ENCODE measurements around the gene ARRB2. TPM values are rescaled to one million over a fixed set of nuclear protein-coding genes. Genes with fewer than 3 reads are reported as not detected.

The ARRB2 gene
- total and polyA plus RNA-seq, 2 of the 8 experiments (the other 6 are each of a cell fraction or from before 2014, with no cell fraction given): 72.4 to 101 TPM

- Histone ChIP-seq H3K36me3 (ENCODE audit: control insufficient read depth in 2 of 4, insufficient read depth in 4 of 4, low read length in 3 of 4) (peaks cover 30 to 64% (median 59%) of the 10 kb centered on the region in 4 experiments), H2BK120ac (replicated peaks; ENCODE audit: low read depth, low read length) (no peak overlapping the region), H3K56ac (replicated peaks; ENCODE audit: insufficient read length, low read depth, low read length) (no peak overlapping the region), H3K27ac (ENCODE audit: low read depth, low read length) (no peak overlapping the region), H2BK5ac (ENCODE audit: low read depth, low read length) (no peak overlapping the region), H3K9ac (replicated peaks in 1 of 4; ENCODE audit: extremely low read depth in 1 of 4, low read depth in 3 of 4, low read length in 3 of 4) (no peak overlapping the region), H2BK12ac (ENCODE audit: low read depth, low read length) (no peak overlapping the region), H3K14ac (ENCODE audit: insufficient read length) (no peak overlapping the region), H2BK15ac (ENCODE audit: low read length) (no peak overlapping the region), H3K4me3 (ENCODE audit: extremely low read depth in 1 of 4, insufficient read depth in 2 of 4, low read depth in 3 of 4, low read length in 4 of 4) (no peak overlapping the region), H2BK20ac (ENCODE audit: low read length) (no peak overlapping the region), H3K23ac (ENCODE audit: insufficient read length) (no peak overlapping the region), H3K27me3 (replicated peaks in 1 of 4; ENCODE audit: control insufficient read depth in 3 of 4, extremely low read depth in 1 of 4, insufficient read depth in 3 of 4, low read length in 3 of 4) (no peaks in the 10 kb centered on the region), H3K18ac (ENCODE audit: extremely low read depth, low read length) (no peak overlapping the region), H3K4me1 (replicated peaks in 1 of 4; ENCODE audit: control insufficient read depth in 3 of 4, insufficient read depth in 4 of 4, low read length in 3 of 4) (peaks cover 0 to 3% (median 0%) of the 10 kb centered on the region in 4 experiments; a peak in 1 of 7 replicates), H2AK5ac (ENCODE audit: low read depth, low read length) (no peak overlapping the region), H3K4ac (replicated peaks; ENCODE audit: insufficient read length, low read depth, low read length) (no peak overlapping the region), H4K91ac (replicated peaks; ENCODE audit: insufficient read length, low read length) (no peak overlapping the region), H3K23me2 (ENCODE audit: low read depth, low read length) (no peaks in the 10 kb centered on the region), H4K5ac (ENCODE audit: insufficient read length, low read depth, low read length) (no peak overlapping the region), H4K20me1 (replicated peaks in 1 of 2; ENCODE audit: control insufficient read depth in 1 of 2, insufficient read depth in 2 of 2, low read length in 2 of 2) (peaks cover 5 to 16% of the 10 kb centered on the region in 2 experiments), H3K79me2 (ENCODE audit: control insufficient read depth in 1 of 2, insufficient read depth in 2 of 2, low read length in 2 of 2) (no peaks in the 10 kb centered on the region), H3K79me1 (ENCODE audit: low read depth, low read length) (no peaks in the 10 kb centered on the region), H3K4me2 (ENCODE audit: insufficient read depth in 1 of 2, low read depth in 2 of 2, low read length in 2 of 2) (no peak overlapping the region), H2AFZ (ENCODE audit: low read length) (no peak overlapping the region), H4K8ac (ENCODE audit: extremely low read depth, insufficient read depth, low read length) (no peak overlapping the region), H3K9me3 (ENCODE audit: insufficient read depth in 2 of 2, low read depth in 1 of 2, low read length in 1 of 2) (no peaks in the 10 kb centered on the region)
- FAIRE-seq (no peak), DNase-seq (ENCODE audit: low read depth in 1 of 2, low spot score in 2 of 2) (no peak)
- ChIA-PET CTCF (ENCODE audit: partially characterized antibody) (interaction anchor here (0.7 kb wide), 1 partner anchor 49 kb away, joined by 3 read pairs; no protein-coding TSS in a partner anchor), POLR2A (ENCODE audit: partially characterized antibody) (interaction anchor here (2.0 to 3.3 kb wide), 2 partner anchors 11 to 31 kb away, joined by 12 to 14 read pairs; partner anchors contain the start of gene PELP1)
- WGBS, 2 experiments (ENCODE audit: extremely low coverage in 1 of 2, insufficient coverage in 1 of 2, insufficient read length in 1 of 2, insufficient replicate concordance in 2 of 2, low coverage in 1 of 2, low lambda C conversion rate in 2 of 2, missing lambda C conversion rate in 1 of 2): no CpG with 5 or more reads among the region's 9 CpGs
- TF ChIP-seq SP1 (IDR thresholded peaks at IDR 0.05; ENCODE audit: low read depth, low read length): peak; percentile 22; the same call in 1 of the 2 replicates
- no peak for TF ChIP-seq MAX (IDR thresholded peaks at IDR 0.05)
- no peak for TF ChIP-seq ASH2L (IDR thresholded peaks at IDR 0.05; ENCODE audit: low read length)
These were observed 38.3 kb upstream of the ARRB2 start for GRCh38 chr17:4672055-4672630.

All from H1 (cell line).